H1 (cell line): Measurements from ENCODE around the gene CDC42EP1.

Experiments used
- ASH2L ChIP-seq: fragments of 200-600, 300-600 bp; sonication (generic); IDR thresholded peaks from one replicate; pipeline ENCODE4 v1.7.1; 2017; ENCODE audit warnings: low read length
- CHD1 ChIP-seq: IDR thresholded peaks from 2 replicates; pipeline ENCODE4 v1.6.1; 2012; ENCODE audit warnings: low read depth, low read length, improper control_type of control experiment
- CREB1 ChIP-seq: IDR thresholded peaks from 2 replicates; pipeline ENCODE4 v1.6.1; 2012; ENCODE audit warnings: inconsistent platforms
- CTCF ChIP-seq, 3 experiments: IDR thresholded peaks; 1 replicate in 2 of 3; 2 replicates in 1 of 3; pipeline versions ENCODE4 v1.5.1 to v1.6.1; 2011; ENCODE audit warnings: low read length in 3 of 3, mild to moderate bottlenecking in 3 of 3, inconsistent platforms in 2 of 3, low read depth in 1 of 3, moderate library complexity in 1 of 3; ENCODE audit not compliant: insufficient read depth in 1 of 3; ENCODE audit errors: control extremely low read depth in 1 of 3
- EP300 ChIP-seq, 2 experiments: IDR thresholded peaks; 1 replicate in 1 of 2; 2 replicates in 1 of 2; pipeline ENCODE4 v1.6.1; 2011 to 2012; ENCODE audit warnings: low read depth in 2 of 2, low read length in 2 of 2, mild to moderate bottlenecking in 2 of 2, borderline replicate concordance in 1 of 2, inconsistent platforms in 1 of 2, moderate library complexity in 1 of 2
- GABPA ChIP-seq: IDR thresholded peaks from 2 replicates; pipeline ENCODE4 v1.6.1; 2011; ENCODE audit warnings: mild to moderate bottlenecking, low read length, moderate library complexity, borderline replicate concordance; ENCODE audit not compliant: insufficient read depth
- MAX ChIP-seq: IDR thresholded peaks from 2 replicates; pipeline ENCODE4 v1.6.1; 2012; ENCODE audit warnings: inconsistent platforms
- POLR2AphosphoS5 ChIP-seq: IDR thresholded peaks from 2 replicates; pipeline ENCODE4 v1.6.1; 2011; ENCODE audit warnings: low read depth, low read length
- RAD21 ChIP-seq, 2 experiments: IDR thresholded peaks in 1 of 2; conservative IDR thresholded peaks in 1 of 2; 2 replicates each; pipeline ENCODE4 v1.6.1; 2011; ENCODE audit warnings: low read depth in 2 of 2, low read length in 2 of 2, improper control_type of control experiment in 1 of 2, inconsistent platforms in 1 of 2, mild to moderate bottlenecking in 1 of 2, moderate library complexity in 1 of 2
- SIN3A ChIP-seq, 2 experiments: IDR thresholded peaks in 1 of 2; conservative IDR thresholded peaks in 1 of 2; 2 replicates each; pipeline ENCODE4 v1.6.1; 2011 to 2012; ENCODE audit warnings: low read length in 2 of 2, improper control_type of control experiment in 1 of 2, low read depth in 1 of 2, mild to moderate bottlenecking in 1 of 2
- SIX5 ChIP-seq: IDR thresholded peaks from 2 replicates; pipeline ENCODE4 v1.6.1; 2011; ENCODE audit warnings: mild to moderate bottlenecking, low read depth, low read length
- USF2 ChIP-seq: IDR thresholded peaks from 2 replicates; pipeline ENCODE4 v1.6.1; 2011; ENCODE audit warnings: low read length, improper control_type of control experiment

GRCh38 chr22:37582526-37582925 lies 22.2 kb downstream of the CDC42EP1 start:
- TF ChIP-seq CTCF (IDR thresholded peaks at IDR 0.05; ENCODE audit: control extremely low read depth in 1 of 3, insufficient read depth in 1 of 3, low read depth in 1 of 3, low read length in 3 of 3): no peak
- TF ChIP-seq MAX: no peak
- TF ChIP-seq CREB1: no peak
- TF ChIP-seq ASH2L: no peak
- TF ChIP-seq SIN3A (conservative IDR thresholded peaks at IDR 0.05 in 1 of 2, IDR thresholded peaks at IDR 0.05 in 1 of 2; ENCODE audit: low read depth in 1 of 2, low read length in 2 of 2): no peak
- no peak for TF ChIP-seq POLR2AphosphoS5
- TF ChIP-seq CHD1: no peak
- TF ChIP-seq SIX5: no peak
- no peak for TF ChIP-seq EP300 (IDR thresholded peaks at IDR 0.05; ENCODE audit: borderline replicate concordance in 1 of 2, low read depth in 2 of 2, low read length in 2 of 2)
- no peak for TF ChIP-seq USF2
- no peak for TF ChIP-seq RAD21 (IDR thresholded peaks at IDR 0.05 in 1 of 2, conservative IDR thresholded peaks at IDR 0.05 in 1 of 2; ENCODE audit: low read depth in 2 of 2, low read length in 2 of 2)
- no peak for TF ChIP-seq GABPA
